Measurements from ENCODE around the gene ARHGAP31.

- no peak for TF ChIP-seq CTCF (IDR thresholded peaks at IDR 0.05 in 4 of 5, conservative IDR thresholded peaks at IDR 0.05 in 1 of 5)
- no peak for TF ChIP-seq POLR2A (IDR thresholded peaks at IDR 0.05)
These were observed 67.8 kb downstream of the ARHGAP31 start for GRCh38 chr3:119362010-119362409.
